Endothelial cell of umbilical vein (primary cell): Measurements from ENCODE around the gene FRMD7.

Experiments used
- CTCF ChIP-seq, 2 donors: IDR thresholded peaks; 1 replicate in 1 of 2; 2 replicates in 1 of 2; pipeline ENCODE4 v1.5.1; 2011; ENCODE audit warnings: low read length in 2 of 2, mild to moderate bottlenecking in 2 of 2, moderate library complexity in 2 of 2, control low read depth in 1 of 2, inconsistent platforms in 1 of 2, low read depth in 1 of 2; ENCODE audit not compliant: insufficient read depth in 1 of 2; ENCODE audit errors: extremely low read depth in 1 of 2
- POLR2A ChIP-seq: IDR thresholded peaks from 2 replicates; pipeline ENCODE4 v1.6.1; 2012; ENCODE audit warnings: low read depth, mild to moderate bottlenecking, control low read depth, low read length
- POLR2AphosphoS5 ChIP-seq: IDR thresholded peaks from 2 replicates; pipeline ENCODE4 v1.6.1; 2012; ENCODE audit warnings: low read depth, mild to moderate bottlenecking, control low read depth, low read length, moderate library complexity; ENCODE audit not compliant: insufficient read depth

GRCh38 chrX:132165005-132165404 is 37.2 kb upstream of the FRMD7 start:
- TF ChIP-seq POLR2AphosphoS5 (no peak), CTCF (IDR thresholded peaks at IDR 0.05; ENCODE audit: extremely low read depth in 1 of 2, insufficient read depth in 1 of 2, low read depth in 1 of 2, low read length in 2 of 2) (no peak), POLR2A (no peak)
